GM18502 (cell line): ENCODE data around the gene PTPRO.
"Not testable (repeated sequence)": the region's sequence is repeated elsewhere in the genome, so short reads cannot be mapped to it uniquely, and the experiment has no call there.

Experiments used
- ATAC-seq: cut with Tn5 transposase; IDR thresholded peaks from one replicate; pipeline ENCODE4 v1.9.1; 2021; ENCODE audit warnings: mild to moderate bottlenecking; ENCODE audit not compliant: unreplicated experiment, poor library complexity

Gene PTPRO

DNA sequence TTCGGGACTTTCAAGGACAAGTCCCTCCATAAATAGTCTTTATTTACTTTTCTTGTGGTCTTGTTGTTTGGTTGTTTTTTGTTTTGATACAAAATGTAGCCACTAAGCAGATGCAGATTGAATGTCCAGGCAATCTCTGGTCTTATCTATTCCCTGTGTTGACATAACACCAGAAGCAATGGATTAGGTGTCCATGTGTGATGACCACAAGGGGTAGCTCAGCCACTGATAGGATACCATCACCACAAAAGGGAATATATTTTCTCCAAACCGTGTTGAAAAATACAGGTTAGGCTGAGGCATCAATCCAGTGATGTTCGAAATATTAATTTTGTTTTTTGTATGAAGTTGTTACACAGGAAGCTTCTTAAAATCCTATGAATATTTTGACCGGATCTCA lies 270.6 kb downstream of the PTPRO start:
- ATAC-seq: no peak

DNA sequence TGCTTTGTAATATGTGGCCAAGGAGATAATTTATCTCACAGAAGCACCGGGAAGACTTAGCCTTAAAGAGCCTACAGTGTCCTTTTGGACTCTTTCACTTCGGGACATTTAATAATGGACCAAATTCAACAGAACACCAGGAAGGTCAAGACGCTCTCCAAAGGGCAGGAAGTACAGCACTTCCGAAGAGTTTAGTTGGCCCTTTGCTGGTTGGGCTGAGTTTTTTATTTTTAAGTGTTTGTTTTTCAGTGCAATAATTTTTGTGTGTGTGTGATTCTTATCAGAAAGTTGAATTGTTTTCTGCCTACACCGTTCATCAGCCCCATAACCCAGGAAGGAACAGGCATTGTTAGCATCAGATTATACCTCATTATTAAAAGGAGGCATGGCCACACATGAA lies 273.9 kb downstream of the PTPRO start:
- ATAC-seq: no peak

DNA sequence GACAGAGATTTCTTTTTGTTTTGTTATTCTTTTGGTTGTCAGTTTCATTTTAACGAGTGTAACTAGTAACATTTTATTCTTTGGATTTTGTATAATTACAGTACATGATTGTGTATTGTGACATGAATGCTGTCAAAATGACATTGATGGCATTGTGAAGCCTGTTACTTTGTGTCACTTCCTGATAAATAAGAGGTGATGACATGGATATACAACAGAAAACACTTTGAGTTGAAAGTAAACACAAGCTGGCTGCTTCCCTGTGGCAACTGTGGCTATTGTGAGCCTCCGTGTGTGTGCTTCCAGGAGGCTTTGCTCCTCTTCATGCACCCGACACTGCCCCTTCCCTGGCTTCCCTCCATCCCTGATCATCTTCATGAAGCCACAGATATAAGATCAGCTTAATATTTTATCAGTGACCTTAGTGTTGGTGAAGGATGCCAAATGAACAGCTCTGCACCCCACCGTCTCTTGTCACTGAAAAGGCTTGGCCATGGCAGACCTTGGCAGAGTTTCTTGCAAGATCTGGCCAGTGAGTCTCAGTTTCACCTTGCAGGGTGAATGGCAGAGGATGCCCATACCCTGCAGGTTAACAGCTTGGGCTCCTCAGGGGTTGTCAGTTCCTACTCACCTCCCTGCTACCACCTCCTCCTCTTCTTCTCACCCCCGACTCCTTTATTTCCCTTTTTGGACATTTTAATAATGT lies 275.0 kb downstream of the PTPRO start:
- ATAC-seq: no peak

DNA sequence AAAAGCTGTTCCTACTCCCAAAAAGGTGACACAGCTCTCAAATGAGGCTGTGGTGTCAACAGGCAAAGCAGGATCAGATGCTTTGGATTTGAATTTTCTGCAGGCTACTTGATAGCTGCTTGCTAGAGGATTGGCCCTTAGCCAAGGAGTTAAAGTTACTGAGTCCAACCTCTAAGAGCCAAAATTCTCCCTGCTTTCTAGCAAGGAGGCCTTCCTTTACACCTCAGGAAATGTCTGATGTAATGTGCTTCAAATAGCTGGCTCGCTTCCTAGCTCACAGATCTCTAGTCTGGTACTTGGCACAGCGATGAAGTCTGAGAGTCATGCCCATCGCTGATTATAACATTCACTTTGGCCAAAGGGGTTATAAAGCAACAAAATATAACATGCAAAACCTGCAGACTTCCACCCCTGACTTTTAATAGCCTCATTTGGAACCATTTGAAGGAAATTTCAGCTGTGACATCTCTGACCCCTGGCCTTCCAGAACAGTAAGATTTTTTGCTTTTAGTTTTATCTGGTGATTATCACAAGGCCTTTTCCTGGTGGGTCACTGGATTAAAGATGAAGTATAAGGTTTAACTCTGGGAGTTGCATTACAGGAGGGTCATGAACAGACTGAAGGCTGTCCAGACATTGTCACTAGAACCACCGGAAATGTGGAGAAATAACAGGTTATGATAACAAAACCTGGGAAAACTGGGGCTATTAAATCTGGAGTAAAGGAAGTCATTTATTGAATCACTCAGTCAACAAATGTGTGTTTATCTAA lies 277.1 kb downstream of the PTPRO start:
- ATAC-seq: no peak

DNA sequence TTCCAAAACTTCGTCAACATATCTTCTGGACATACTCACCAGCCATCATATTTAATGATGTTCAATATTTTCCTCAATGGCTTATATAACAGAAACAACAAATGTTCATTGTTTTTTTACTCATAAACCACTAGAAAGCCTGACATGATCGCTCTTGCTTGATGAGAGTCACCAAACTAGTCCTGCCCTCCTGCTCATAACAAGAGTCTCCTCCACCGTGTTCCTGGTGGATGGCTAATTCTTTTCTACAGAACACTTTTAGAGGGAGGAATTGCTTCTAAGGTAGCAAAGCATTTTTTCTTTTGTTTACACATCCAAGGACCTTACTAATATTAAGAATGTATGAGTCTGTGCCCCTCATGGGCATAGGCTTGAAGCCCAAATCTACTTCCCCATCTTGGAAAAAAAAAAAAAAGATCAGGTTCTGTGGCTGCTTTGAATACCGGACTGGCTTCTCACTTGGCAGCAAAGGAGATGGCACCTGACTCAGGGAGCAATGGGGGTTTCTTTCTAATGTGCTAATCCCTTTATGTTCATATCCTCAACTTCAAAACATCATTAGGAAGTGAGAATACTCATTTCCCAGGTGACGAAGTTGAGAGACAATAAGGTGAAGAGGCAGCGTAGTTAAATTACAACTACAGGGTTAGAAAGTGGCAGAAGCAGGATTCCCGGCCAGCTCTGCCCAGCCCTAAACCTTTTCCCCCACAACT lies 278.1 kb downstream of the PTPRO start:
- no peak for ATAC-seq

DNA sequence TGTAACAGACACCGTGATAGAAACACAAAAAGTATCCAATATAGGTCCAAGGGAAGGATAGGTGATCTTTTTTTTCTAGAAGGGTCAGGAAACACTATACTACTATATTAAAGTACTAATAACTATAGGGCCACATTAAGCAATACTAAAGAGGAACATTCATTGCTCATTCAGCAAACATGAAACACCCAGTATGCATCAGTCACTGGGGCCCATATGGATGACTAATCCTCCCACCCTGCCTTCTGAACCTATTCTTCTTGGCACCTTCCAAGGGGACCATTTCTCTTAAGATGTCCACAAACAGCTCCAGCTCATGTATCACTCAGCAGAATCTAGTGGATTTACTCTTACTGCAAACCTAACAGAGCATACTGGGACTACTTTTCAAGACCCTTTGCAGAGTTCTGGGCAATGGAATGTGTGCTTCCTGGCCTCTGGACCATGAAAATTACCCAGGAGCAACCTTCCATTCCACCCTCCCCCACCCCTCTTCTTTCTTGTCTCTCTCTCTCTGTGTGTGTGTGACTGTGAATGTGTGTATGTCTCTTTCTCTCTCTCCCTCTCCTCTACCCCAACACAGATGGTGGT lies 279.0 kb downstream of the PTPRO start:
- ATAC-seq: no peak

DNA sequence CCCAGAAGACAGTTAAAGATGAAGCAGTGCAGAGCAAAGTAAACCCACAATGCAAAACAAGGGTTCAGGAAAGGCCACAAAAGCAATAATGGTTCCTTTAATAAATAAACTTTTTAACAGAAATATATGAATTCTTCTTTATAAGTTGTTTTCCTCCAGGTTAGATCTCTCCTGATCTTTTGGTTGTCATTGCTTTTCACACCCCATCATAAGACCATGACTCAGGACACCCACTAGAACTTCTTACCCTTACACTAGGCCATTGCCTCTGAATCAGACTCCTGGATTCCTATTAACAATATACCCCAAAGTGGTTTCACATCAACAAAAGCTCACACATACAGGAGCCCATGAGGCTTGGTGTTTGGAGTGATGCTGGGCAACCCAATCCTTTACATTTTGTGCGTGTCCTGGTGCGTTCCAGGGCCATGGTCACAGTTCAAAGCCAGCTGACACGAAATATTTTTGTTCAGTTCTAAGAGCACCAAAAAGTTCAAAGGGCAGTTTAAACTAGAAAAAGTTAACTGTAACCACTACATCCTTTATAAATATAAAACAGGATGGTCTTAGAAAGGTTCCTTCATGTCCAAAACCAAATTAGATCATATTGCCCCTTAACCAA lies 279.9 kb downstream of the PTPRO start:
- ATAC-seq: no peak

DNA sequence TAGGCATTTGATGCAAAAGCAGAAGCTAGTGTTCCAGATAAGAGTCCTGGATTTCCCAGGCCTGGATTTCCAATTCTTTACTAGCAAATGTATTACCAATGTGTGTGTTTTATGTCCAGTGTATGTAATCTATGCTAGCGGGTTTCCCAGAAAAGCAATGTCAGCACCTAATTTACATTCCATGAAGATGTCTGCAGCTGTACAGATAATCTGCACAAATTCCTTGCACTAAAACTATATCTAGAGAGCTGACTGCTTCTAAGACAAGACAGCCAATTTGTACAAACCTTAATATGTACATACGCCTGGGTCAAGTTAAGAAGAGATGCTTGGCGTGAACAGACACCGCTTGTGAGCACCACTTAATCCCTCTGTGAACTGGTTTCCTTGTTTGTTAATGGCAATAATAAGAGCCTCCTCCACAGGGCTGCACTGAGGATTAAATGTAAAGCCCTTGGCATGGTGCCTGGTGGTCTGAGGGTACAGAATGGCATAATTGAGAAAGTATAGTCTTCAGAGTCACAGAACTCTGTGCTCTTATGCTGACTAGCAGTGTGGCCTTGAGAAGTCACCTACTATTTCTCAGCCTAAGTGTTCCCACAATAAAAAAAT lies 281.3 kb downstream of the PTPRO start:
- no peak for ATAC-seq

DNA sequence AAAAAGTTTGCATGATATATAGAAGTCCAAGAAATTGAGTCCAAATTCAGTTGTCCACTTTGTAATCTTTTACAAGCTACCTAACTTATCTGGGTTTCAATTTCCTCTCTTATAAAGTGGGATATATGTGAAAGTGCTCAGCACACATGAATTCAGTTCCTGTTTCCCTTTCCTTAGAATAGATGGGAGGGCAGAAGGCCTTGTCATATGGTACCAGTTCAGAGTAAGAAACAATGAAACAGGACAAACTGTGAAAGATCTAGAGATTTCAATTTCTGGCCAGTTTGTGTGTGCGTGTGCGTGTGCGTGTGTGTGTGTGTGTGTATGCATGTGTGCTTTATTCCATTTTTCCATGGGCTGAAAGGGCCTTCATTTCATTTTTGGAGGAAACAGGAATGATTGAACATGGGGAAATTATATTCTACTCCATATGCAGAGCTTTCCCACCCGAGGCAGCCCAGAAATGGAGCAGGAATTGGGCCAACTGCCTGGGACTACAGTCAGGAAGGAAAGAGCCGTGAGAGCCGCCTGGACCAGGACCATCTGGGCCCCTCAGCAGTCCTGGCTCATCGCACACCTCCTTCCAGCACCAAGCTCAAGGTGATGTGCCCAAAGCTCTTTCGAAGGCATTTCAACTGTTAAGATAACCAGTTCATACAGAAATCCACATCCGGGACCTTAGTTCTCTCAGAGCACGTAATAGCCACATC lies 283.7 kb downstream of the PTPRO start:
- no peak for ATAC-seq

DNA sequence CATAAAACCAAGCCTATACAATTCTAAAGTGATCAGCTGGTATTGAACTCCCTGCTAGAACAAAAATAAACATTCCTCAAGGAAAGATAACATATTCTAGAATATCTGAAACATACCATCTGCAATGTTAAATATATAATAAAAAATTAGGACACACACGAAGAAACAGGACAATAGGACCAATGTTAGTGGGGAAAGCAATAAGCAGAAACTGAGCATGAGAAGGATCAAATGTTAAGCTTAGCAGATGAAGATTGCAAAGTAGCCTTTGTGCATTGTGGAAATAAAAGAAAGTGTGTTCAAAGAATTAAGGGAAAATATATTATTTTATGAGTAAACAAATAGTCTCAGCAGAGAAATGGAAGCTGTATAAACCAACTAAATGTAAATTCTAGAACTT lies 286.1 kb downstream of the PTPRO start:
- no peak for ATAC-seq

DNA sequence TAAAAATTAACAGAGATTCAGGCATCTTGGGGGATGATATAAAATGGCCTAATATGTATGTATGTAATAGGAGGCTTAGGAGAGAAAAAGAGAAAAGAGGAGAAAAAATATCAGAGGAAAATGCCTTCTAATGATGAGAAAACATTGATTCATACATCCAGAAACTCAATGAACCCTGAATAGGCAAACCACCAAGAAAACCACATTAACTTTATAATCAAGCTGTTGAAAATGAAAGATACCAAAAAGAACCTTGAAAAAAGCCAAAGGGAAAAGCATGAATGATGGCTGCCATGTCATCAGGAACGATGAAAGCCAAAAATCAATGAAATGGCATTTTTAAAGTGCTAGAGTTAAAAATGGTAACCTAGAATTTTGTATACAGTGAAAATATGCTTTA lies 286.6 kb downstream of the PTPRO start:
- ATAC-seq: no peak

DNA sequence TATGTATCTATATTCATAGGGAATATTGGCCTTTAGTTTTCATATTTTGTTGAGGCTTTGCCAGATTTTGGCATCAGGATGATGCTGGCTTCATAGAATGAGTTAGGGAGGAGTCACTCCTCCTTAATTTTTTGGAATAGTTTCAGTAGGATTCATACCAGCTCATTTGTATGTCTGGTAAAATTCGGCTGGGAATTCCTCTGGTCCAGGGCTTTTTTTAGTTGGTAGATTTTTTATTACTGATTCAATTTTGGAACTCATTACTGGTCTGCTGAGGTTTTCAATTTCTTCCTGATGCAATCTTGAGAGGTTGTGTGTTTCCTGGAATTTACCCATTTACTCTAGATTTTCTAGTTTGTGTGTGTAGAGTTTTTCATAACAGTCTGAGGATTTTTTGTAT lies 291.7 kb downstream of the PTPRO start:
- no peak for ATAC-seq

DNA sequence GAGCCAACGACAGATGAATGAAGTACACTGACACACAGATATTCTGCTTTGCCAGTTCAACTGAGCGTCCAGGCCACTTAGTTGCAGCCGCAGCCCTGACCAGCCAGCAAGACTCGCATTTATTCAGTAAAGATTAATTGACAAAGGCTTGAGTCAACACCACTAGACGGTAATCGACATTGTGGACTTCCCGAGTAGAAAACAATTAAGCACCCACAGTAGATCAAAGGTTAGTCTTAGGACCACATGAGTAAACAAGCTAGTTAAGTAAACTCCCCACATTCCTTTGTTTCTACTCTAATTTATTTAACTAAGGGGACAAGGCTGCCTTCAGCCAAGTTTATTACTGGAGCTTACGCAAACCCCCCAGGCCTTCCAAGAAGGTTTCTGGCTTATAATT lies 294.2 kb downstream of the PTPRO start:
- ATAC-seq: not testable (repeated sequence)

DNA sequence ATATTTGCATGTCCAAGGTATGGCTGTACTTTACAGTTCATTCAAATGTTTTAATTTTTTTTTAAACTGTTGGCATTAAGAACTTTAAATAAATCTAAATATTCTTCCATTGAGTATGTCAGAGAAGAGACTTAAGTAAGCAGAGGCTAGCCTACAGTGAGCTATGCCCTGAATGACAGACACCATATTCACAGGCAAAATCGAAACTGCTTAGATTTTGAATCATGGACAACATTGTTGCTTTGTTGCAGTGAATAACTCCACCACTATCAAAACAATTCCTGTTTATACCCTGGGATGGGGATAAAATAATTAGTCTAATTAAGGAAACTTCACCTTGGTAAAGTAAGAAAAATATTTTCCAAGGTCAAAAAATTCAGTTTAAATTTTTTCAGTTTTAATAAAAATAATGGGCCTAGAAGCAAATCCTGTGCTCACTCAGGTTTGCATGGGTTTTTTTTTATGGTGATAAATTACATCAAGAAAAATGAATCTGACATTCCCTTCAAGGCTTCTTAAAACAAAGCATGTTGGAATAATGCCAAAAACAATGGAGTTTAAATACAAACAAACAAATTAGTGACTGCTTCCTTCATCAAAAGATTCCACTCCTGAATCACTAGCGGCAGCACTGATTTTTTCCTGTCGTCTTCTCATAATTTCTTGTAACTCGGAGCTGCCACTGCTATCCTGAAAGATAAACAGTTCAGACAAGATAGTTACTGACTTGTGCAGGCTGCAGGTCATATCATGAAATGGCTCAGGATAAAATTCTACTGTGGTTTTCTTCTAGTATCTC lies 298.6 kb downstream of the PTPRO start:
- ATAC-seq: no peak

DNA sequence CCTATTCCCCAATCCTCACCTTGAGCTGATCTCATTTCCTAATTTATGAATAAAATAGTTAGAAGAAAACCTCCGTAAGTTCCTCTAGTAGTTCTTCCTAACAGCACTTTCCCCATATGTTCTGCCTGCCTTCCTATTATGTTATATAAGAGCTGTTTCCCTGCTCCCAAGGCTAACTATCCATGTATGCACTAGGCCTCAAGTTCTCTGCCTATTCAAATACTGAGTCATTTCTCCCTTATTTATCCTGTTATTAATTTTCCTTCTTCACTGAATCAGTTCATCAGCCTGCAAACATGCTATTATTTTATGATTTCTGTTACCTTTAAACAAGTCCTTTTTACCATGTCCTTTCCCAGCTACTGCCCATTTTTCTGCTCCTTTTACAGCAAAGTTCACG lies 302.8 kb downstream of the PTPRO start:
- ATAC-seq: no peak

DNA sequence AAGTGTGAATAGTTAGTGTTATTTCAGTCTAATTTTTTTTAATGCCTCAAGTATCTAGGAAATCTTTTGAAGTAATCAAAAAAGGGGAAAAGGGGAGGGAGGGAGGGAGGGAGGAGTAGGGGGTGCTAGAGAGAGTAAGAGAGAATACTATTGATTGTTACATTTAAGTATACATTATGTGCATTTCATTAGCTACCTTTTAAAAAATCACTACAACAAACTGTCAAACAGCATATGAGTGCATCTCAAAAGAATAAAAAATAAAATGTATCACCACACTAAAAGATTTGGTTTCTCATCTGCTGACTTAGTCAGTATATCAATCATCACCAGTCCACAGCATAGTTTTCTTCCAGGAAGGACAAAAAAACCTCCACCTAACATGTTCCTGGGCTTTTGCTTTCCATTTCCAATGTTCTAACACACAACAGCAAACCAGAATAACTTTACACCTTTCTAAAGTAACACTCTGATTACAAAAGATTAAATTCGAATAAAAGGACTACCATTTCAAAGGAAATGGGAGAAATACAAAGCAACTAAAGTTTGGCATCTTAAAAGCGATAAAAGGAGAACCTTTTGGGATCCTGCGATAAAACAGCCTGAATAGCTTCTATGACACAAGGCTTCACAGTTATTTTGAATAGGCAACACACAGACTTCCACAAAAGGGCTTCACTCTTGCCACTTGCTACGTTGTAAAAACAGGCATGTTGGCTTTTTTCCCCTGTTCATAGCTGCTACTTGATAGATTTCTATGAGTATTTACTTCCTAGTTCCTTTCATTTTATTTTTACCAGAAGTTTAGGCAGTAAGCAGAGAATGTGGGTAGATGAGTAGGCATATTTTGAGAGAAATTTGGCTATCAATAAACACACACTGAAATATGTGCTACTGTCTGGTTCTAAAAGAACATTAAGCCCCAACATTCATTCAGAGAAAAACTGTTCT lies 306.0 kb downstream of the PTPRO start:
- no peak for ATAC-seq

DNA sequence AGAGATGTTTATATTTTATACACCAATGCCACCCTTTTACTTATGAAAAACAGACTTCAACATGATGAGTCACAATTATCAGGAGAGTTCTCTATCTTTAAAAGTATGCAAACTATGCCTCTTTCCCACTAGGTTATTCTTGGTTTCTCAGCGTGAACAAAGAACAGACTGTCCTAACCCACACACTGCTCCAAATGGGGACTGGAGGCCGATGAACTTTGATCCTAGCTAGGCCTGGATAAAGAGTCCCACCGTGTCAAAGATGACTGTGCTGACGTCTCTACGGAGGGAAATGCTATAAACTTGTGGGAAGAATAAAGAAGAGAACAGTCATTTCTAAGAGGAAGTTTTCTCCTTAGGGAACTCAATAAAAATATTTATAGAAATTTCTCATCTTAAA lies 306.8 kb downstream of the PTPRO start:
- ATAC-seq: peak; percentile 74

DNA sequence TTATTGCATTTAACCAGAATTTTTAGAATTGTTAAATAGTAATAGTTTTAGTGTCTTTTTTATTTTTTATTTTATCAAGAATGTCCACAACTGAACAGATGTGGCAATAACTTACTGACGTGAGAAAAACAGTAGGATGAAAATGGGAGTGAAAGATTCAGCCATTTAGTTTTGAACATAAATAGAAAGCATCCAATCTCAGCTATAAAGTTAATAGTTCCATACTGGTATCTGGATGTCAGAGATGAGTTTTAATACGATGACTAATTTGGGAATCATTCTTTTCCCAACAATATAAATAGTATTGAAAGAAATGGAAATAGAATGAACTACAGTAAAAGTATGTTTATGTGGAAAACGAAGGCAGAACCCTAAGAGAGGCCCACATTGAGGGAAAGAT lies 307.5 kb downstream of the PTPRO start:
- ATAC-seq: no peak
